Myocyte (in vitro differentiated cells): Measurements from ENCODE around the gene COL21A1. TPM values are rescaled to one million over a fixed set of nuclear protein-coding genes. Genes with fewer than 3 reads are reported as not detected.

Source experiments
- DNase-seq: peaks from one replicate; pipeline ENCODE4 v3.0.0-alpha.2; 2012; ENCODE audit warnings: low read depth
- total RNA-seq: library from RNA; depleted of rRNA; stranded (reverse); fragments of >200 nt; gene quantifications from 2 replicates; pipeline ENCODE4 v1.2.3, GENCODE V29; 2014

COL21A1 gene
- total RNA-seq, 1 donor from 2014 or later, result 3.3 TPM

GRCh38 chr6:56188429-56188828, 59.0 kb downstream of the COL21A1 start:
- DNase-seq, result no peak

DNA sequence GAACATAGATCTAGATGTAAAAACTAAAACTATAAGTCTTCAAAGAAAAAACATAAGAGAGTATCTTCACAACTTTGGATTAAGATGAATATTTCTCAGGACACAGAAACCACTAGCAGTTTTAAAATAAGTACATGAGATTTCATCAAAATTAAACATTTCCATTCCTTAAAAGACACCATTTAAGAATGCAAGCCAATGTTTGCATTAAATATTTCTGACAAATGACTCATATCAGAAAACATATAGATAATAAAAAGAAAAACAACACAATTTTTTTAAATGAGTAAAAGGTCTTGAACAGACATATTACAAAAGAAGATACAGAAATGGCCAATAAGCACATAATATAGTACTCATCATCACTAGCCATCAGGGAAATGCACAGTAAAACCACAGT, 59.7 kb downstream of the COL21A1 start:
- no peak for DNase-seq

GRCh38 chr6:56176741-56177140, 70.6 kb downstream of the COL21A1 start:
- DNase-seq, result no peak

- no peak for DNase-seq
Observed at GRCh38 chr6:56173228-56173627, 74.2 kb downstream of the COL21A1 start.

DNA sequence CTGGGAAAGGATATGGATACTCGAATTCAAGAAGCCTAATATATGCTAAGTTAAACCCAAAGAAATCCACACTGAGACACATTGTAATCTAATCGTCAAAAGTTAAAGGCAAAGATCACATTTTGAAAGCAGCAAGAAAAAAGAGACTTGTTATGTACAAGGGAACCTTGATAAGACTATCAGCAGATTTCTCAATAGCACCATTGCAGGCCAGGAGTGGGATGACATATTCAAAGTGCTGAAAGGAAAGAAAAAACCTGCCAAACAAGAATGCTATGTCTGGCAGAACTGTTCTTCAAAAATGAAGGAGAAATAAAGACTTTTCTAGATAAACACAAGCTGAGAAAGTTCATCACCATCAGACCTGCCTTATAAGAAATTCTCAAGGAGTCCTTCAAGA, 75.2 kb downstream of the COL21A1 start:
- peak; percentile 21 for DNase-seq

- no peak for DNase-seq
Observed at GRCh38 chr6:56169366-56169765, 78.0 kb downstream of the COL21A1 start.

GRCh38 chr6:56168596-56168995, 78.8 kb downstream of the COL21A1 start:
- no peak for DNase-seq

- no peak for DNase-seq
Observed at GRCh38 chr6:56162081-56162480, 85.3 kb downstream of the COL21A1 start.

DNA sequence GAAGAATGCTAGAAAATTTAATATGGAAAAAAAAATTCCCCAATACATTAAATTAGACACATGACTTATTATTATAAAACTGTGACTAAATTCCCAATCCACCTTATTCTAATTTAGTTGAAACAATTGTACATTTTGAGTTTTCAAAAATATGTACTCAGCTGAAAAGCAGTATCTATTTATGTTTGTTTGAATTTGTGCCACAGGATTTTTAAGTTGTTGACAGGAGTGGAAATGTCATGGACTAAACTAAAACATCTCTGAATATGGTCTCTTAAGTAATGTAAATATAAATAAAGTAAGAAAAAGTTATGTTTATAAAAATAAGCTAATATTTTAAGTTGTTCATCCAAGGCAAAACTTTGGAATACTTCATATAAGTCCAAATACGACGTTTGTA, 86.9 kb downstream of the COL21A1 start:
- no peak for DNase-seq

DNA sequence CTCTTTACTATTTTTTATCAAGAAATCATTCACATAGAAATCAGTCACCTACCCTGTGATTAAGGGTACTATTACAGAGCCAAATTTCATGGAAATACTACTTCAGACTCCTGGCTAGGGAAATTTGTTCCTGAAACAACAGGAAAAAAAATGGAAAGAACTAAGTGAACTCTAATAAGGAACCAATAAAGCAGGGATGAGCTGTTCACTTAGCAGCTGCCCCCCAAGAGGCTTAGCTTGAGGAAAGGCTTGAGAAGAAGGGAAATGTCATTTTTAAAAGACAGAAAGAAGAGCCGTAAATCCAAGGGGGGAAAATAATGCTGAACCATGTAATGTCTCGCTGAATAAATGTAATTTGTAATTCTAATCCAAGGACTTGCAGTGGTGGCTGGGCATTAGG, 88.8 kb downstream of the COL21A1 start:
- DNase-seq, result no peak

DNA sequence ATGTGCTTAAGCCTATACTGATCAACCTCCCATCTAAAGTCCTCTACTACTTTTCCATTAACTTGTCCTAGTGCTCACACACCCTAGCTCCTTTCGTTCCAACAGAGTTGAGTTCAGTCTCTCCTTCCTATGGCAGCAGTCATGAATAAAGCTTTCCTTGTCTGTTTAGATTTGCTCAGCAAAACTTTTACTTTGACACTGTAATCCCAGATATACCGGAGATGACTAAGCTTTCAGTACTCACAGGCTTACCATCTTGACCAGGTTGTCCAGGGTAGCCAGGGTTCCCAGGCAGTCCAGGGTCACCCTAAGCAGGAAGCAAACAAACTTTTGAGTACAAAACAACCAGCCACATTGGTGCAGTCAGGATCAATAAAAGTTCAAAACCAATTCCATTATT, 90.7 kb downstream of the COL21A1 start:
- no peak for DNase-seq

DNA sequence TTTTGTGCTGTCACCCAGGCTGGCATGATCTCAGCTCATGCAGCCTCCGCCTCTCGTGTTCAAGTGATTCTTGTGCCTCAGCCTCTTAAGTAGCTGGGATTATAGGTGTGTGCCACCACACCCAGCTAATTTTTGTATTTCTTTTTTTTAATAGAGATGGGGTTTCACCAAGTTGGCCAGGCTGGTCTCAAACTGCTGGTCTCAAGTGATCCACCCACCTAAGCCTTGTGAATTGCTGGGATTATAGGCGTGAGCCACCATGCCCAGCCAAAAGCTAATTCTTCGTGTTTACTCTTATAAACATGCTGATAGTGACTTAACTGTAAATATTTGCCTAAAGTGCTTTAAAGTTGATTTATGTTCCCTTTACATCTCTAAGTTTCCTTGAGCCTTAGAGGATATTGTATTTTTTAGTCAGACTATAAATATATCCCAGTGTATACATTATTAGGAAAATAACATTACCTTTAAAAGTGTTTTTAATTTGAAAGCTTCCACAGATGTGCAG, 91.7 kb downstream of the COL21A1 start:
- no peak for DNase-seq

- no peak for DNase-seq
Observed at GRCh38 chr6:56154076-56154475, 93.3 kb downstream of the COL21A1 start.

GRCh38 chr6:56152611-56153010, 94.8 kb downstream of the COL21A1 start:
- no peak for DNase-seq

DNA sequence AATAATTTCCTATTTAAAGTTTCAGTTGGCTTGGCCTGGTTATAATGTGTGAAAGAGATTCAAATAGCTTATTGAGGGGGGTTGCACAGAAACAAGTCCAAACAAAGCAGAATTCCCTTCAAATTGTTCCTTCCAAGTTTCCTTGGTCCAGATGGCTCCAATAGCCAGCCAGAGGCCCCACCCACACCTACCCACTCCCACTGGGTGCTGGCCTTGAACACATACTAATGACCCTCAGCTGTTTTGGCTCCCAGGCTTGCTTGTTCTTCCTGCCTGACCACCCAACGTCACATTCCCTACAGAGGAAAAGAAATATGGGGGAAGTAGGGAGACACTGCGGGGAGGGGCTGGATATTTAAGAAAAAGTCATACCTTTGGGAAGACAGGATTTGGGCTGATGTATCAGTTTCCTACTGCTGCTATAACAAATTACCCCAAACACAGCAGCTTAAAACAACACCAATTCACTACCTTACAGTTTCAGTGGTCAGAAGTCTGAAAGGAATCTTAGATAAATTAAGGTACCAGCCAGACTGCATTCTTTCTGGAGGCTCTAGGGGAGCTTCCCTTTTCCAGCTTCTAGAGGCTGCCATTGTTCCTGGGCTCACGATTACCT, 95.7 kb downstream of the COL21A1 start:
- DNase-seq, result no peak

GRCh38 chr6:56148488-56149186, 98.7 kb downstream of the COL21A1 start:
- no peak for DNase-seq

DNA sequence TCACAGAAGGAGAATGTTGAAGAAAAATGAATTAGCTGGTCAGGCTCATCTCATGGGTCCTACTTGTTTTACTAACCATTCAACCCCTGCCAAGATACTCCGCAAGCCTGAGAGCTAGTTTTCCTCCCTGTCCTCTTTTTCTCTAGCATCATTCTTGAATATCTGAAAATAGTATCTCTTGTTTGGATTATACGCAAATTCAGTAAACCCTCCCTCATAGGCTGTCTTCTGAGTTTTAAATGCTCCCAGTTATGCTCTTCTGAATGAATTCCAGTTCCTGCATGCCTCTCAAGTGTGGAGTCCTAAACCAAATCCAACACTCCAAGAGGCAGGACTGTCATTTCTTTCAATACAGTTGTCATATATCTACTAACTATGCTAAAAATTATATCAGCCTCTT, 99.6 kb downstream of the COL21A1 start:
- DNase-seq, result no peak

DNA sequence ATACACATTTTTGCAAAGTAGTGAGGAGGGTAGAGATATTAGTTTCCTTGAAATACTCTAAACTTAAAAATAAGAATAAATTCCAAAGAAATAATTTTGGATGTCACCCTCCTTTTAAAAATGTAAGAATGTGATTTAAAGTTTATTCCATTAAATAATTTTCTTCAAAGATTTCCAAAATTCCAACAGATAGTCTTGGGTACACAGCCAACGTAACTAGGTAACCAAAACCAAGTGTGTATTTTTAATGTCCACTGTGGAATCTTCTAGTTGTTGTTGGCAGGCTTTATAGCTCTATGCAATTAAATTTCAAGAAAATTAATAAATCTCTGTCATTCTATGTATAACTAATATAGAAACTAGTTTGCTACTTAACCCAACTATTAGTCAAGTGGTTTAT, 101.3 kb downstream of the COL21A1 start:
- no peak for DNase-seq

DNA sequence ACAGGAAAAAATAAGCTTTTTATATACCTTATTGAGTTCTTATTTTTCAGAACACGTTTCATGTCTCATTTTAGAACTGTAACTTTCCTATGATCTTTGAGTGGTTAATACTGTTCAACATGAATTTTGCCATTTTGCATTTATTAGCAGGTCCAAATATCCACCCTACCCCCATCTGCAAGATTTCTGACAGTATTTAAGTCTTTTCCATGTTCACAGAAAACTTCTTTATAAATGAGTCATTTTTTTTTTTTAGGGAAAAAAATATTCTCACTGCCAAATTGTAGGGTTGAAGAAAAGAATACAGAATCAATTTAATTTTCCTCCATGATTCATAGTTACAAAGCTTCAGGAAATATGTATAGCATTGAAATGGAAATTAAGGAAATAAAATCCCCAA, 101.8 kb downstream of the COL21A1 start:
- no peak for DNase-seq

- DNase-seq, result peak; percentile 37
Observed at GRCh38 chr6:56144538-56145324, 102.6 kb downstream of the COL21A1 start.

DNA sequence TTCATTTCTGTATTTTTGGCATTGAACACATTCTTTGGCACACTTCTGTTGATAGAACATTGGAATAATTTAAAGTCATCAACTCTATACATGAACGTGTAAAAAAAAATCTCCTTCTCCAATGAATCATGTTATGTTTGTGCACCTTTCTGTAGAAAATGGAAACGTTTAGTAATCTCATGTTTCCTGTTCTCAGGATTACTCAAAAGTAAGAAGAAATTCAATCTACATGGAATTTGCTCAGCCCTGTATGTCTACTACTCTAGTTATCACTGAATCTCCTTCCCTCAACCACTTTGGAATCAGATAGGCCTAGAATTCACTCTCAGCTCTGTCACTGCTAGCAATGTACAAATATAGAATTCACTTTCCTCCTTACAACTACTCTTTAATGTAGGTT, 103.6 kb downstream of the COL21A1 start:
- no peak for DNase-seq

- no peak for DNase-seq
Observed at GRCh38 chr6:56140090-56140489, 107.3 kb downstream of the COL21A1 start.
